Esophagus muscularis mucosa (tissue), 4 donors: ENCODE measurements around the gene RYR2. TPM values are rescaled to one million over a fixed set of nuclear protein-coding genes. Genes with fewer than 3 reads are reported as not detected.

ENCODE experiments used
- DNase-seq: peaks from one replicate; pipeline ENCODE4 v3.0.0-alpha.2; 2017; ENCODE audit errors: extremely low spot score
- H3K27ac ChIP-seq, 4 donors: fragments of 200-600 bp; sonication (generic); replicated peaks in 1 of 4; 1 replicate in 3 of 4; 2 replicates in 1 of 4; pipeline ENCODE4 v1.5.1; 2016 to 2019; ENCODE audit warnings: mild to moderate bottlenecking in 1 of 4
- H3K27me3 ChIP-seq, 4 donors: fragments of 200-600 bp; sonication (generic); one replicate each; pipeline versions ENCODE4 v1.5.1 to v1.6.0; 2016 to 2019
- H3K36me3 ChIP-seq, 4 donors: fragments of 200-600 bp; sonication (generic); one replicate each; pipeline ENCODE4 v1.5.1; 2016 to 2019
- H3K4me1 ChIP-seq, 4 donors: fragments of 200-600 bp; sonication (generic); one replicate each; pipeline ENCODE4 v1.5.1; 2016 to 2019
- H3K4me3 ChIP-seq, 4 donors: fragments of 200-600 bp; sonication (generic); 1 replicate in 2 of 4; 2 replicates in 2 of 4; pipeline ENCODE4 v1.5.1; 2016 to 2019; ENCODE audit warnings: mild to moderate bottlenecking in 4 of 4, moderate library complexity in 1 of 4
- H3K9me3 ChIP-seq, 4 donors: fragments of 200-600 bp; sonication (generic); 1 replicate in 3 of 4; 2 replicates in 1 of 4; pipeline ENCODE4 v1.5.1; 2016 to 2019
- EP300 ChIP-seq: sonication (generic); formaldehyde crosslinking; IDR thresholded peaks from one replicate; pipeline ENCODE4 v1.6.1; 2017; ENCODE audit warnings: antibody characterized with exemption
- POLR2A ChIP-seq: fragments of 450-650 bp; IDR thresholded peaks from one replicate; pipeline ENCODE4 v1.6.1; 2017; ENCODE audit warnings: antibody characterized with exemption, moderate library complexity, mild to moderate bottlenecking, low read depth
- POLR2AphosphoS5 ChIP-seq, 2 donors: sonication (generic); formaldehyde crosslinking; IDR thresholded peaks; one replicate each; pipeline ENCODE4 v1.6.1; 2017; ENCODE audit warnings: antibody characterized with exemption in 2 of 2
- WGBS: methylation state at CpG from one replicate; pipeline ENCODE4 v1.1.5; 2018; 5-methylcytosine and 5-hydroxymethylcytosine counted together
- intact Hi-C: fragments of 100-400 bp; cut with DNase I; formaldehyde crosslinking; loops from one replicate; pipeline ENCODE4 v1.15.1; 2023
- total RNA-seq, 4 donors: library from RNA; depleted of rRNA; stranded (reverse); fragments of >200 nt; gene quantifications; one replicate each; pipeline versions ENCODE4 v1.1.0 to v1.2.1, GENCODE V29; 2016
- TF ChIP-seq, protein P1 (sequence below), 3 experiments: fragments of 200-600 bp in 2 of 3; fragments of 450-650 bp in 1 of 3; sonication (generic) in 2 of 3; IDR thresholded peaks; one replicate each; pipeline ENCODE4 v1.5.1; 2017 to 2019; ENCODE audit warnings: antibody characterized with exemption in 3 of 3, mild to moderate bottlenecking in 2 of 3, moderate library complexity in 1 of 3

Gene RYR2
- total RNA-seq, 4 donors from 2014 or later = 29.8 to 56.3 (median 38.9) TPM

DNA sequence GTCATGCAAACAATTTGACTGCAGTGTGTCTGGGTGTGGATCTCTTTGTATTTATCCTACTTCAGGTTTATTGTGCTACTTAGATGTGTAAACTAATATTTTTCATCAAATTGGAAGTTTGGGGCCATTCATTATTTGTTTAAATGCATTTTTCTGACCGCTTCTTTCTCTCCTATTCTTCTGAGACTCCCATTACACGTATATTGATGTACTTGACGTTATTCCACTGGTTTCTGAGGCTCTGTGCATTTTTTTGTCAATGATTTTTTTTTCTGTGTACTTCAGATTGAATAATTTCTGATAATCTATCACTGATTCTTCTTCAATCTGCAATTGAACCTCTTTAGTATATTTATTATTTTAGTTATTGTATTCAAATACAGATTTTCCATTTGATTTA, 276.8 kb downstream of the RYR2 start:
- TF ChIP-seq POLR2AphosphoS5 (IDR thresholded peaks at IDR 0.05) = no peak
- TF ChIP-seq POLR2A = no peak
- no peak for TF ChIP-seq EP300
- TF ChIP-seq, protein P1, sequence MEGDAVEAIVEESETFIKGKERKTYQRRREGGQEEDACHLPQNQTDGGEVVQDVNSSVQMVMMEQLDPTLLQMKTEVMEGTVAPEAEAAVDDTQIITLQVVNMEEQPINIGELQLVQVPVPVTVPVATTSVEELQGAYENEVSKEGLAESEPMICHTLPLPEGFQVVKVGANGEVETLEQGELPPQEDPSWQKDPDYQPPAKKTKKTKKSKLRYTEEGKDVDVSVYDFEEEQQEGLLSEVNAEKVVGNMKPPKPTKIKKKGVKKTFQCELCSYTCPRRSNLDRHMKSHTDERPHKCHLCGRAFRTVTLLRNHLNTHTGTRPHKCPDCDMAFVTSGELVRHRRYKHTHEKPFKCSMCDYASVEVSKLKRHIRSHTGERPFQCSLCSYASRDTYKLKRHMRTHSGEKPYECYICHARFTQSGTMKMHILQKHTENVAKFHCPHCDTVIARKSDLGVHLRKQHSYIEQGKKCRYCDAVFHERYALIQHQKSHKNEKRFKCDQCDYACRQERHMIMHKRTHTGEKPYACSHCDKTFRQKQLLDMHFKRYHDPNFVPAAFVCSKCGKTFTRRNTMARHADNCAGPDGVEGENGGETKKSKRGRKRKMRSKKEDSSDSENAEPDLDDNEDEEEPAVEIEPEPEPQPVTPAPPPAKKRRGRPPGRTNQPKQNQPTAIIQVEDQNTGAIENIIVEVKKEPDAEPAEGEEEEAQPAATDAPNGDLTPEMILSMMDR (IDR thresholded peaks at IDR 0.05) = no peak
- WGBS = 86% methylated on average over 3 of the region's 3 CpGs
- no peaks in the 10 kb centered on the region for H3K36me3 ChIP-seq
- no peak for DNase-seq
- H3K4me3 ChIP-seq = no peak overlapping the region
- no peak overlapping the region for H3K27ac ChIP-seq
- peaks cover 11 to 15% (median 14%) of the 10 kb centered on the region in 4 donors for H3K4me1 ChIP-seq
- no peaks in the 10 kb centered on the region for H3K9me3 ChIP-seq
- H3K27me3 ChIP-seq = no peaks in the 10 kb centered on the region
- intact Hi-C loops = no loop called here

DNA sequence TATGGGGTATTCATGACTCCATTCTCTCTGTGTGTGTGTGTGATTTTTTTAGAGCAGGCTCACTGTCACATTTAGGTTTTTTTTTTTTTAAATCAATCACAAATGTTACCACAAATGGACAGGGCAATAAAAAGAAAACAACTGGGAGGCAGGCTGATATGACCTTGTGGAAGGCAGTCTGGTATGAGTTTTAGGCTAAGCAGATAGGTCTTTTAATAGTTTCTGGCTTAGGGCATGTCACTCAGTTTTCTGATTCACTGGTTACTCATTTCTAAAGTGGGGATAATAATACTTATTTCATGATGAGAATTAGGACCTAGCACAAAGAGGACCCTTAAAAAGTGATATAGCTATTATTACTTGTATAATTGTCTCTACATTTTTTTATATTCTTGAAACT, 278.9 kb downstream of the RYR2 start:
- Histone ChIP-seq H3K4me3 (no peak overlapping the region), H3K27ac (no peak overlapping the region), H3K36me3 (no peaks in the 10 kb centered on the region), H3K9me3 (no peaks in the 10 kb centered on the region), H3K4me1 (peaks cover 11 to 15% (median 14%) of the 10 kb centered on the region in 4 donors), H3K27me3 (no peaks in the 10 kb centered on the region)
- intact Hi-C loops = no loop called here
- TF ChIP-seq POLR2A = no peak
- TF ChIP-seq EP300 = no peak
- TF ChIP-seq, protein P1 (IDR thresholded peaks at IDR 0.05) = no peak
- no peak for TF ChIP-seq POLR2AphosphoS5 (IDR thresholded peaks at IDR 0.05)
- no peak for DNase-seq

DNA sequence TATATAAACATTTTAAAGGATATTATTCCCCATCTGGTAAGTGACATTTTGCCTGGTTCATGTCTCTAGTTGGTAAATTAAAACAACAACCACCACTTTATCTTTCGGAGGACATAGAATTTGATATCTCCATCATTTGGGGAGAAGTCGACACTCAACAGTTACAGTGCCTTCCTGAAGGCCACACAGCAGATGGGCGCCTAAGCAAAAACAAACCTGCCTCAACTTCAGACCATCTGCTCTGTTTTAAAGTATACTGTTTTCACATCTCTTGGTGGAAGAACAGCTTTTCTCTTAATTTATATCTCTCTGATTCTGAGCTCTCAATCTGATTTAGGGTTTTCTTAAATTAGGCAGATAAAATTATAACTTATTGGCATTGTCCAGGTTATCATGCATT, 282.2 kb downstream of the RYR2 start:
- TF ChIP-seq POLR2AphosphoS5 (IDR thresholded peaks at IDR 0.05) = no peak
- TF ChIP-seq, protein P1 (IDR thresholded peaks at IDR 0.05) = no peak
- no peak for TF ChIP-seq POLR2A
- TF ChIP-seq EP300 = no peak
- intact Hi-C loops = no loop called here
- WGBS = 93% methylated on average over 3 of the region's 3 CpGs

DNA sequence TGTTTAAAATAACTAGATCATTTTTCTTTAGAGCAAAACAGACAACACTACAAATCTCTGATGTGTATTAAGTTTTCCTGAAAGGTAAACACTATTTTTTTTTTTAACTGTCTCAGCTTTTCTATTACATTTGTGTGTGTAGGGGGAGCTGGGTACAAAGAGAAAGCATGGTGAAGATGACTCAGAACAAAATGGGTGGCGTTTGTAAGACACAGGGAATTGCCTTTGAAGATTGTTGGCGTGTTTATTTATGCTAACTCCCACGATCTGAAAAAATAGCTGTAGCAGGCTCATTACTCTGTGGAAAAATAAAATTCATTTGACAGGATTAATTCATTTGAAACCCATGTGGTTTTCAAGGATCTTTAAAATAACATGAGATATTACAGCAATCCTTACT, 285.1 kb downstream of the RYR2 start:
- H3K27ac ChIP-seq = no peak overlapping the region
- no peak for TF ChIP-seq POLR2AphosphoS5 (IDR thresholded peaks at IDR 0.05)
- TF ChIP-seq, protein P1 (IDR thresholded peaks at IDR 0.05) = no peak
- H3K36me3 ChIP-seq = no peaks in the 10 kb centered on the region
- no peak overlapping the region for H3K4me3 ChIP-seq
- intact Hi-C loops = no loop called here
- no peak for DNase-seq
- no peaks in the 10 kb centered on the region for H3K27me3 ChIP-seq
- 38% methylated on average over 3 of the region's 3 CpGs for WGBS
- H3K9me3 ChIP-seq = no peaks in the 10 kb centered on the region
- peaks cover 0 to 10% (median 8%) of the 10 kb centered on the region in 4 donors for H3K4me1 ChIP-seq

More for the DNA sequence above, 282.2 kb downstream of the RYR2 start:
- no peak overlapping the region for H3K27ac ChIP-seq
- H3K4me3 ChIP-seq = no peak overlapping the region
- peaks cover 11 to 23% (median 18%) of the 10 kb centered on the region in 4 donors for H3K4me1 ChIP-seq
- DNase-seq = no peak
- H3K27me3 ChIP-seq = no peaks in the 10 kb centered on the region
- no peaks in the 10 kb centered on the region for H3K9me3 ChIP-seq
- no peaks in the 10 kb centered on the region for H3K36me3 ChIP-seq

DNA sequence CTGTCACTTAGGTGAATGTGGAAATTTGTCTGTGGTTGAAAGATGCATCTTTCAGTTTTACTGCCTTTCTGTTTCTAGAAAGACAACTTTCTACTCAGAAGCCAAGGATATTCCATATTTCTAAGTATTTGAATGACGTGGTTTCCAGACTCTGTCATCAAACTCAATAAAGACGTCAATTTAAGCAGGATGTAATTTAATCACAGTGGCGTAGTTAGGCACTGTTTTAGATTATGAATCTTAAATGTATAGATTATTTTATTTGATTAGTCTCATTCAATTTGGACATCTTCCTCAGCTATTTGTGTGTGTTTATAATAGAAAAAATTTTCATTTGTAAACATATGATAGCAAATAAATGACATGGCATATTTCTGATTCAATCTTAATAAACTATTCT, 298.9 kb downstream of the RYR2 start:
- no peaks in the 10 kb centered on the region for H3K27me3 ChIP-seq
- no peak for DNase-seq
- intact Hi-C loops = no loop called here
- WGBS = 84% methylated on average over 3 of the region's 3 CpGs
- no peak overlapping the region for H3K27ac ChIP-seq
- no peaks in the 10 kb centered on the region for H3K36me3 ChIP-seq
- TF ChIP-seq POLR2AphosphoS5 (IDR thresholded peaks at IDR 0.05) = no peak
- no peak for TF ChIP-seq EP300
- TF ChIP-seq POLR2A = no peak
- TF ChIP-seq, protein P1 (IDR thresholded peaks at IDR 0.05) = no peak
- peaks cover 0 to 8% (median 0%) of the 10 kb centered on the region in 4 donors for H3K4me1 ChIP-seq
- no peaks in the 10 kb centered on the region for H3K9me3 ChIP-seq
- H3K4me3 ChIP-seq = no peak overlapping the region
